Measurements from ENCODE around the gene ABLIM2.

GRCh38 chr4:8071766-8072165, 86.8 kb downstream of the ABLIM2 start:
- no peak for TF ChIP-seq CTCF (IDR thresholded peaks at IDR 0.05)
- TF ChIP-seq POLR2AphosphoS5 (IDR thresholded peaks at IDR 0.05): no peak
- TF ChIP-seq EP300 (IDR thresholded peaks at IDR 0.05): no peak
- TF ChIP-seq POLR2A (IDR thresholded peaks at IDR 0.05; ENCODE audit: low read depth): no peak
